Neural progenitor cell (in vitro differentiated cells): ENCODE results near the gene ARHGEF40.

Experiments used
- EZH2 ChIP-seq: fragments of 200-600 bp; sonication (generic); IDR thresholded peaks from 2 replicates; pipeline ENCODE4 v1.6.1; 2017; ENCODE audit warnings: antibody characterized with exemption, mild to moderate bottlenecking, moderate library complexity
- EZH2phosphoT487 ChIP-seq: fragments of 200-600 bp; sonication (generic); IDR thresholded peaks from 2 replicates; pipeline ENCODE4 v1.6.1; 2017; ENCODE audit warnings: antibody characterized with exemption
- TF ChIP-seq, protein P1 (sequence below): fragments of 200-600 bp; sonication (generic); IDR thresholded peaks from 2 replicates; pipeline ENCODE4 v1.5.1; 2017; ENCODE audit warnings: antibody characterized with exemption, mild to moderate bottlenecking

- TF ChIP-seq, protein P1, sequence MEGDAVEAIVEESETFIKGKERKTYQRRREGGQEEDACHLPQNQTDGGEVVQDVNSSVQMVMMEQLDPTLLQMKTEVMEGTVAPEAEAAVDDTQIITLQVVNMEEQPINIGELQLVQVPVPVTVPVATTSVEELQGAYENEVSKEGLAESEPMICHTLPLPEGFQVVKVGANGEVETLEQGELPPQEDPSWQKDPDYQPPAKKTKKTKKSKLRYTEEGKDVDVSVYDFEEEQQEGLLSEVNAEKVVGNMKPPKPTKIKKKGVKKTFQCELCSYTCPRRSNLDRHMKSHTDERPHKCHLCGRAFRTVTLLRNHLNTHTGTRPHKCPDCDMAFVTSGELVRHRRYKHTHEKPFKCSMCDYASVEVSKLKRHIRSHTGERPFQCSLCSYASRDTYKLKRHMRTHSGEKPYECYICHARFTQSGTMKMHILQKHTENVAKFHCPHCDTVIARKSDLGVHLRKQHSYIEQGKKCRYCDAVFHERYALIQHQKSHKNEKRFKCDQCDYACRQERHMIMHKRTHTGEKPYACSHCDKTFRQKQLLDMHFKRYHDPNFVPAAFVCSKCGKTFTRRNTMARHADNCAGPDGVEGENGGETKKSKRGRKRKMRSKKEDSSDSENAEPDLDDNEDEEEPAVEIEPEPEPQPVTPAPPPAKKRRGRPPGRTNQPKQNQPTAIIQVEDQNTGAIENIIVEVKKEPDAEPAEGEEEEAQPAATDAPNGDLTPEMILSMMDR, result no peak
- TF ChIP-seq EZH2phosphoT487, result no peak
- no peak for TF ChIP-seq EZH2
Measured at GRCh38 chr14:21106176-21106497, 36.0 kb downstream of the ARHGEF40 start.
